Activated T-helper 17 cell treated with anti-CD3 and anti-CD28 coated beads, Interleukin-2, amount 50 U/mL, for 72 hours (primary cell): ENCODE results near the gene PAQR8. TPM values are rescaled to one million over a fixed set of nuclear protein-coding genes. Genes with fewer than 3 reads are reported as not detected.

ENCODE experiments used
- total RNA-seq, 2 donors: library from RNA; stranded (reverse); gene quantifications; one replicate each; pipeline ENCODE4 v1.2.3, GENCODE V29; 2022

Gene PAQR8
- total RNA-seq, 2 donors from 2014 or later, result 5.7 to 9.2 TPM

Other genes starting within 250 kb of the PAQR8 start
- 100 to 1,000 TPM in 1 of 2 donors, 10 to 100 TPM in 1; 45.4 to 141 TPM for gene IL17A, start 175.8 kb upstream of the PAQR8 start, total RNA-seq
- 1,000 to 10,000 TPM in 1 of 2 donors, 100 to 1,000 TPM in 1; 295 to 3,317 TPM for gene IL17F, start 117.7 kb upstream of the PAQR8 start, total RNA-seq
- gene MCM3, start 77.4 kb upstream of the PAQR8 start, total RNA-seq, result 100 to 1,000 TPM; 141 to 247 TPM
- gene EFHC1, start 58.2 kb downstream of the PAQR8 start, total RNA-seq, result 1 to 10 TPM; 3.1 to 3.7 TPM
- gene TRAM2, start 214.9 kb downstream of the PAQR8 start, total RNA-seq, result 1 to 10 TPM; 1.7 to 5.4 TPM